PFSK-1 (cell line): ENCODE results near the gene TBRG4.

Experiments used
- FOXP2 ChIP-seq: optimal IDR thresholded peaks from 2 replicates; pipeline ENCODE3; 2011; ENCODE audit warnings: borderline replicate concordance, control low read depth, inconsistent platforms; ENCODE audit not compliant: insufficient read depth; ENCODE audit errors: extremely low read length, extremely low read depth
- POLR2AphosphoS5 ChIP-seq: IDR thresholded peaks from 2 replicates; pipeline ENCODE4 v1.6.1; 2012; ENCODE audit warnings: low read depth, mild to moderate bottlenecking, control low read depth, low read length, moderate library complexity
- REST ChIP-seq, 2 experiments: IDR thresholded peaks; 2 replicates each; pipeline versions ENCODE4 v1.6.1 to v1.8.0; 2011 to 2012; ENCODE audit warnings: low read depth in 2 of 2, low read length in 2 of 2, control low read depth in 1 of 2, inconsistent platforms in 1 of 2, mild to moderate bottlenecking in 1 of 2, moderate library complexity in 1 of 2; ENCODE audit not compliant: insufficient read depth in 1 of 2
- SIN3A ChIP-seq: IDR thresholded peaks from 2 replicates; pipeline ENCODE4 v1.6.1; 2012; ENCODE audit warnings: mild to moderate bottlenecking, low read length, moderate library complexity, borderline replicate concordance; ENCODE audit not compliant: insufficient read depth
- TAF1 ChIP-seq: IDR thresholded peaks from 2 replicates; pipeline ENCODE4 v1.6.1; 2012; ENCODE audit warnings: low read length, control low read depth, borderline replicate concordance; ENCODE audit not compliant: insufficient read depth

TBRG4 gene

GRCh38 chr7:45082031-45082830, 29.3 kb downstream of the TBRG4 start:
- no peak for TF ChIP-seq POLR2AphosphoS5
- TF ChIP-seq TAF1 = no peak
- TF ChIP-seq SIN3A = no peak
- TF ChIP-seq FOXP2 = no peak
- TF ChIP-seq REST (IDR thresholded peaks at IDR 0.05; ENCODE audit: insufficient read depth in 1 of 2, low read depth in 2 of 2, low read length in 2 of 2) = no peak

- TF ChIP-seq SIN3A (no peak), TAF1 (no peak), POLR2AphosphoS5 (no peak), REST (IDR thresholded peaks at IDR 0.05; ENCODE audit: insufficient read depth in 1 of 2, low read depth in 2 of 2, low read length in 2 of 2) (no peak), FOXP2 (no peak)
These were observed 29.9 kb downstream of the TBRG4 start for GRCh38 chr7:45081670-45081974.

- no peak for TF ChIP-seq SIN3A
- no peak for TF ChIP-seq REST (IDR thresholded peaks at IDR 0.05; ENCODE audit: insufficient read depth in 1 of 2, low read depth in 2 of 2, low read length in 2 of 2)
- TF ChIP-seq FOXP2 = no peak
- TF ChIP-seq POLR2AphosphoS5 = no peak
- no peak for TF ChIP-seq TAF1
These were observed 30.4 kb downstream of the TBRG4 start for GRCh38 chr7:45080958-45081669.

DNA sequence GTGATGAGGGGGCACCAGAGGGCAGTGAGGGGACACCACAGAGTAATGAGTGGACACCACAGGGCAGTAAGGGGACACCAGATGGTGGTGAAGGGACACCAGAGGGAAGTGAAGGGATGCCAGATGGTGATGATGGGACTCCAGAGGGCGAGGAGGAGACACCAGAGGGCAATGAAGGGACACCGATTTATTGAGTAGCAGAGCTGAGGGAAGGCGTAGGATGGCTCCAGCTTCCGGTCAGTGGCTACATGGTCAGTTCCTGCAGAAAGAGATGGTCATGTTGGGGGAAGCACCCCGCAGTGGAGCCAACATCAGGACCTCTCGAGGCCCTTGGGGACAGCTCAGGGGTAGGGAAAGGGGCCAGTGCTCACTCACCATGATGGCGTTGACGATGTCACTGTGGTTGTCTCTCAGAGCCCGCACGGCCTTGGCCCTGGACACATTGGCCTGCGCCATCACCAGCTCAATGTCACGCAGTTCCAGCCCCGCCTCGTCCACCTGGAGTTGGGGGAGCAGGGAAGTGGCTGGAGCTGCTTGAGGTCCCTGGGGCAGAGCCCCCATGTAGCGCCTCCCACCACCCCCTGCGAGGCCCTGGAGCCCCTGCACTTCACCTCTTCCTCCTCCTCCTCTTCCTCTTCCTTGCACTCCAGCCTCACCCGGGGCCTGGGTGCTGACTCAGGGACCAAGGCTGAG, 31.1 kb downstream of the TBRG4 start:
- TF ChIP-seq SIN3A (no peak), POLR2AphosphoS5 (no peak), TAF1 (no peak), REST (IDR thresholded peaks at IDR 0.05; ENCODE audit: insufficient read depth in 1 of 2, low read depth in 2 of 2, low read length in 2 of 2) (no peak), FOXP2 (no peak)
